ENCODE data around the gene OTULIN.

The OTULIN gene

DNA sequence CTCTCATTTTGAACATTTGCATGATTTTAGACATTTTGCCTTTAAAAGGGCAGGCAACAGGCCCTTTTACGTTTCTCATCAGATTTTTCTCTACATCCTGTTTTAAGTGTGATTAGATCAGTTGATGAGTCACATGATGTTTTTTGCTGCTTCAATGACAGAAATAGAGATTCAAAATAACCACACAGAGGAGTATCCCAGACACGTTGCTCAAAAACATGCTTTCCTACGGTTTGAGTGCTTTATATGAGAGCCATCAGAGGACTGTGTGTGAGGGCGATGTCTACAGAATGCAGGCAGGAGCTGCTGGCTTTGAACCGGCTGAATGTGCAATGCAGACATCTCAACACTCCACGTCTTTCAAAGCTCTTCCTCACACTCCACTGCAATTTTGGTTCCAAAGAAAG is 42.1 kb downstream of the OTULIN start:
- peak; percentile 79 for DNase-seq (ENCODE audit: low read depth)
- TF ChIP-seq CTCF (conservative IDR thresholded peaks at IDR 0.05; ENCODE audit: control insufficient read depth, insufficient read depth, low read depth, low read length) = no peak
- no peak overlapping the region for H3K4me3 ChIP-seq (ENCODE audit: control insufficient read depth, low read depth, low read length)

DNA sequence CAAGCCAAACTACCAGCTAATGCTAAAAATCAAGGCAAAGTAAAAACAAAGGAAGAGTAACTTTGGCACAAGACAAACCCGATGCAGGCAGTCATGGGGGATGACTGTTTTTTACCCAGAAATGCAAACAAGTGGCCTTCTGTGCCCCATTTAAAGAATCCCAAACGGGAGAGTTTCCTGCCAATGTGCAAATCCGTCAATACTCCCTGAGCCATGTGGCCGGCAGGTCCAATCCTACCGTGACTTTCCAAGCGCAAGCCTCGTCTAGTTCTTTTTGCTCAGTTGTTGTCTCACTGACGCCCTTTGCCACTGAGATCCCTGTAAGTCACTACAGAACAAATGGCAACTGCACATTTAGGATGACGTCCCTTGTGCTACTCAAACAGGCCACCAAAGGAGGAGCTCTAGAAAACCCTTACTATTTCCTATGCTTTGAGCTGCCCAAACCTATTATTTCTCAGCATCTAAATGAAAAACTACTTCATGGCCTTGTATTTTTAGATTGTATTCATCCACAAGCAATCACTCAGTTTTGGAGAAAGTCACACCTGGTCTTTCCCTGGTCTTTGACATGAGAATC is 43.4 kb downstream of the OTULIN start:
- no peak for TF ChIP-seq CTCF (conservative IDR thresholded peaks at IDR 0.05; ENCODE audit: control insufficient read depth, insufficient read depth, low read depth, low read length)
- no peak for DNase-seq (ENCODE audit: low read depth)
- no peak overlapping the region for H3K4me3 ChIP-seq (ENCODE audit: control insufficient read depth, low read depth, low read length)

GRCh38 chr5:14708551-14708950 is 44.0 kb downstream of the OTULIN start:
- no peak for TF ChIP-seq CTCF (conservative IDR thresholded peaks at IDR 0.05; ENCODE audit: control insufficient read depth, insufficient read depth, low read depth, low read length)
- no peak for DNase-seq (ENCODE audit: low read depth)
- no peak overlapping the region for H3K4me3 ChIP-seq (ENCODE audit: control insufficient read depth, low read depth, low read length)

- TF ChIP-seq CTCF (conservative IDR thresholded peaks at IDR 0.05; ENCODE audit: control insufficient read depth, insufficient read depth, low read depth, low read length) = no peak
Measured at GRCh38 chr5:14710313-14710994, 45.9 kb downstream of the OTULIN start.

GRCh38 chr5:14712131-14712530 is 47.6 kb downstream of the OTULIN start:
- no peak overlapping the region for H3K4me3 ChIP-seq (ENCODE audit: control insufficient read depth, low read depth, low read length)
- no peak for TF ChIP-seq CTCF (conservative IDR thresholded peaks at IDR 0.05; ENCODE audit: control insufficient read depth, insufficient read depth, low read depth, low read length)
- DNase-seq (ENCODE audit: low read depth) = no peak

More at GRCh38 chr5:14710313-14710994, 45.9 kb downstream of the OTULIN start:
- H3K4me3 ChIP-seq (ENCODE audit: control insufficient read depth, low read depth, low read length) = no peak overlapping the region
- DNase-seq (ENCODE audit: low read depth) = no peak

GRCh38 chr5:14712666-14713065 is 48.1 kb downstream of the OTULIN start:
- no peak for DNase-seq (ENCODE audit: low read depth)
- TF ChIP-seq CTCF (conservative IDR thresholded peaks at IDR 0.05; ENCODE audit: control insufficient read depth, insufficient read depth, low read depth, low read length) = no peak
- H3K4me3 ChIP-seq (ENCODE audit: control insufficient read depth, low read depth, low read length) = no peak overlapping the region

All from fibroblast of mammary gland (primary cell).